ENCODE measurements around the gene REEP6.

DNA sequence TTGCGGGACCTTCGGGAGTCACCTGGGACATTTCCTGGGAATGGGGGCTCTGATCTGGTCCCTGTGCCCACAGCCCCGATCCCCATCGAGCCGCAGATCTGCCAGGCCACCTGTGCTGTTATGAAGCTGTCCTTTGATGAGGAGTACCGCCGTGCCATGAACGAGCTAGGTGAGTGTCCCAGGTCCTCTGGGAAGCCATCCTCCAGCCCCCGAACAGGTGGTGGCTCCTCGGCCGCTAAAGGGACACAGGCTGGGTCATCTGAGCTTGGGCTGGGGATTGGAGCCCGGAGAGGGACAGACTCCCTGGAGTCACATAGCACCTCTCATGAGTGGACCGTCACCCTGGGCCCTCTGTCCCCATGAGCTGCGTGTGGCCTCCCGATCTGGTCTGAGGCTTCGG is 33.1 kb upstream of the REEP6 start:
- TF ChIP-seq, protein P1, sequence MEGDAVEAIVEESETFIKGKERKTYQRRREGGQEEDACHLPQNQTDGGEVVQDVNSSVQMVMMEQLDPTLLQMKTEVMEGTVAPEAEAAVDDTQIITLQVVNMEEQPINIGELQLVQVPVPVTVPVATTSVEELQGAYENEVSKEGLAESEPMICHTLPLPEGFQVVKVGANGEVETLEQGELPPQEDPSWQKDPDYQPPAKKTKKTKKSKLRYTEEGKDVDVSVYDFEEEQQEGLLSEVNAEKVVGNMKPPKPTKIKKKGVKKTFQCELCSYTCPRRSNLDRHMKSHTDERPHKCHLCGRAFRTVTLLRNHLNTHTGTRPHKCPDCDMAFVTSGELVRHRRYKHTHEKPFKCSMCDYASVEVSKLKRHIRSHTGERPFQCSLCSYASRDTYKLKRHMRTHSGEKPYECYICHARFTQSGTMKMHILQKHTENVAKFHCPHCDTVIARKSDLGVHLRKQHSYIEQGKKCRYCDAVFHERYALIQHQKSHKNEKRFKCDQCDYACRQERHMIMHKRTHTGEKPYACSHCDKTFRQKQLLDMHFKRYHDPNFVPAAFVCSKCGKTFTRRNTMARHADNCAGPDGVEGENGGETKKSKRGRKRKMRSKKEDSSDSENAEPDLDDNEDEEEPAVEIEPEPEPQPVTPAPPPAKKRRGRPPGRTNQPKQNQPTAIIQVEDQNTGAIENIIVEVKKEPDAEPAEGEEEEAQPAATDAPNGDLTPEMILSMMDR (IDR thresholded peaks at IDR 0.05) = no peak
- no peak for TF ChIP-seq POLR2A (IDR thresholded peaks at IDR 0.05)

Measured in adrenal gland (tissue), 5 donors.